H7 (cell line): ENCODE results near the gene CRTAP. TPM values are rescaled to one million over a fixed set of nuclear protein-coding genes. Genes with fewer than 3 reads are reported as not detected.
"Not testable (repeated sequence)": the region's sequence is repeated elsewhere in the genome, so short reads cannot be mapped to it uniquely, and the experiment has no call there.

Source experiments
- DNase-seq: peaks from one replicate; pipeline ENCODE4 v3.0.0; 2012
- H3K27me3 ChIP-seq: 2 replicates; pipeline ENCODE4 v1.6.0; 2011; ENCODE audit warnings: mild to moderate bottlenecking, low read length; ENCODE audit not compliant: control insufficient read depth, insufficient read depth
- H3K36me3 ChIP-seq: replicated peaks from 2 replicates; pipeline ENCODE4 v1.5.1; 2011; ENCODE audit warnings: low read length; ENCODE audit not compliant: control insufficient read depth, insufficient read depth
- H3K4me3 ChIP-seq: 2 replicates; pipeline ENCODE4 v1.5.1; 2011; ENCODE audit warnings: low read depth, mild to moderate bottlenecking, control low read depth, low read length, moderate library complexity; ENCODE audit not compliant: insufficient read depth
- total RNA-seq: library from RNA; depleted of rRNA; stranded (reverse); fragments of >200 nt; shearing (Covaris generic); gene quantifications from 2 replicates; pipeline ENCODE4 v1.2.3, GENCODE V29; 2014

Gene CRTAP
- total RNA-seq, 1 experiment from 2014 or later = 159 TPM

GRCh38 chr3:33114622-33115023, 809 bp downstream of the CRTAP start:
- H3K4me3 ChIP-seq = peak overlapping the region; percentile 97
- H3K27me3 ChIP-seq = no peaks in the 10 kb centered on the region
- DNase-seq = no peak
- H3K36me3 ChIP-seq = no peaks in the 10 kb centered on the region; the same call in 1 of the 2 replicates

GRCh38 chr3:33115024-33115768, 1.4 kb downstream of the CRTAP start:
- Histone ChIP-seq H3K4me3 (peak overlapping the region; percentile 97; the same call in 1 of the 2 replicates), H3K36me3 (no peaks in the 10 kb centered on the region; the same call in 1 of the 2 replicates), H3K27me3 (no peaks in the 10 kb centered on the region)
- no peak for DNase-seq

GRCh38 chr3:33117461-33117860, 3.6 kb downstream of the CRTAP start:
- Histone ChIP-seq H3K4me3 (no peak overlapping the region), H3K27me3 (no peaks in the 10 kb centered on the region), H3K36me3 (peaks cover 2% of the 10 kb centered on the region)
- DNase-seq = no peak

- peaks cover 14% of the 10 kb centered on the region for H3K36me3 ChIP-seq
- H3K27me3 ChIP-seq = no peaks in the 10 kb centered on the region
- H3K4me3 ChIP-seq = no peak overlapping the region
- DNase-seq = no peak
Observed at GRCh38 chr3:33119891-33120290, 6.1 kb downstream of the CRTAP start.

- peaks cover 17% of the 10 kb centered on the region for H3K36me3 ChIP-seq
- H3K27me3 ChIP-seq = no peaks in the 10 kb centered on the region
- no peak for DNase-seq
- H3K4me3 ChIP-seq = no peak overlapping the region
Observed at GRCh38 chr3:33122991-33123390, 9.2 kb downstream of the CRTAP start.

- Histone ChIP-seq H3K36me3 (peaks cover 17% of the 10 kb centered on the region), H3K27me3 (no peaks in the 10 kb centered on the region), H3K4me3 (no peak overlapping the region)
- DNase-seq = no peak
Observed at GRCh38 chr3:33124638-33125037, 10.8 kb downstream of the CRTAP start.

GRCh38 chr3:33125840-33126239, 12.0 kb downstream of the CRTAP start:
- no peaks in the 10 kb centered on the region for H3K27me3 ChIP-seq
- H3K36me3 ChIP-seq = peaks cover 19% of the 10 kb centered on the region
- no peak overlapping the region for H3K4me3 ChIP-seq
- no peak for DNase-seq

- H3K27me3 ChIP-seq = no peaks in the 10 kb centered on the region
- H3K4me3 ChIP-seq = no peak overlapping the region
- peak; percentile 62 for DNase-seq
- peaks cover 17% of the 10 kb centered on the region for H3K36me3 ChIP-seq
Observed at GRCh38 chr3:33128706-33129105, 14.9 kb downstream of the CRTAP start.

- H3K4me3 ChIP-seq = no peak overlapping the region
- no peak for DNase-seq
- H3K27me3 ChIP-seq = no peaks in the 10 kb centered on the region
- H3K36me3 ChIP-seq = peaks cover 13% of the 10 kb centered on the region
Observed at GRCh38 chr3:33130144-33130543, 16.3 kb downstream of the CRTAP start.

- Histone ChIP-seq H3K4me3 (no peak overlapping the region), H3K27me3 (no peaks in the 10 kb centered on the region), H3K36me3 (peaks cover 14% of the 10 kb centered on the region)
- peak; percentile 88 for DNase-seq
Observed at GRCh38 chr3:33131331-33132018, 17.7 kb downstream of the CRTAP start.

GRCh38 chr3:33132019-33132360, 18.2 kb downstream of the CRTAP start:
- no peak for DNase-seq
- Histone ChIP-seq H3K4me3 (no peak overlapping the region), H3K27me3 (no peaks in the 10 kb centered on the region), H3K36me3 (peaks cover 13% of the 10 kb centered on the region)

- no peak for DNase-seq
- Histone ChIP-seq H3K4me3 (no peak overlapping the region), H3K27me3 (no peaks in the 10 kb centered on the region), H3K36me3 (peaks cover 13% of the 10 kb centered on the region)
Observed at GRCh38 chr3:33134026-33134625, 20.3 kb downstream of the CRTAP start.

GRCh38 chr3:33137691-33138090, 23.9 kb downstream of the CRTAP start:
- no peaks in the 10 kb centered on the region for H3K27me3 ChIP-seq
- peaks cover 11% of the 10 kb centered on the region for H3K36me3 ChIP-seq
- no peak overlapping the region for H3K4me3 ChIP-seq
- no peak for DNase-seq

GRCh38 chr3:33139006-33139623, 25.3 kb downstream of the CRTAP start:
- not testable (repeated sequence) for H3K27me3 ChIP-seq, DNase-seq, H3K4me3 ChIP-seq
- peaks cover 12% of the 10 kb centered on the region for H3K36me3 ChIP-seq

GRCh38 chr3:33139996-33140395, 26.2 kb downstream of the CRTAP start:
- no peaks in the 10 kb centered on the region for H3K27me3 ChIP-seq
- DNase-seq = no peak

More at GRCh38 chr3:33139996-33140395, 26.2 kb downstream of the CRTAP start:
- H3K4me3 ChIP-seq = no peak overlapping the region
- peaks cover 12% of the 10 kb centered on the region for H3K36me3 ChIP-seq
